Dendritic cell treated with granulocyte-macrophage colony-stimulating factor and Interleukin-4, amounts not matched to agents 40 ng/mL and 50 ng/mL, for 4 days (primary cell): ENCODE data around the gene GIGYF1.
"Not testable (repeated sequence)": the region's sequence is repeated elsewhere in the genome, so short reads cannot be mapped to it uniquely, and the experiment has no call there.

ENCODE experiments used
- H3K27ac Mint-ChIP-seq: one replicate; pipeline ENCODE4 v1.8.0; 2022; ENCODE audit warnings: mild to moderate bottlenecking, mixed read lengths
- H3K27me3 Mint-ChIP-seq: one replicate; pipeline ENCODE4 v1.8.0; 2022; ENCODE audit warnings: mild to moderate bottlenecking, mixed read lengths
- H3K36me3 Mint-ChIP-seq: one replicate; pipeline ENCODE4 v1.8.0; 2022; ENCODE audit warnings: low read depth, mixed read lengths
- H3K4me1 Mint-ChIP-seq: one replicate; pipeline ENCODE4 v1.8.0; 2022; ENCODE audit warnings: low read depth, mixed read lengths
- H3K4me3 Mint-ChIP-seq: one replicate; pipeline ENCODE4 v1.8.0; 2022; ENCODE audit warnings: mild to moderate bottlenecking, moderate library complexity, mixed read lengths
- H3K9me3 Mint-ChIP-seq: one replicate; pipeline ENCODE4 v1.8.0; 2022; ENCODE audit warnings: mixed read lengths
- intact Hi-C: fragments of 100-400 bp; cut with micrococcal nuclease; formaldehyde crosslinking; loops from one replicate; pipeline ENCODE4 v1.15.0; 2022

Gene GIGYF1

DNA sequence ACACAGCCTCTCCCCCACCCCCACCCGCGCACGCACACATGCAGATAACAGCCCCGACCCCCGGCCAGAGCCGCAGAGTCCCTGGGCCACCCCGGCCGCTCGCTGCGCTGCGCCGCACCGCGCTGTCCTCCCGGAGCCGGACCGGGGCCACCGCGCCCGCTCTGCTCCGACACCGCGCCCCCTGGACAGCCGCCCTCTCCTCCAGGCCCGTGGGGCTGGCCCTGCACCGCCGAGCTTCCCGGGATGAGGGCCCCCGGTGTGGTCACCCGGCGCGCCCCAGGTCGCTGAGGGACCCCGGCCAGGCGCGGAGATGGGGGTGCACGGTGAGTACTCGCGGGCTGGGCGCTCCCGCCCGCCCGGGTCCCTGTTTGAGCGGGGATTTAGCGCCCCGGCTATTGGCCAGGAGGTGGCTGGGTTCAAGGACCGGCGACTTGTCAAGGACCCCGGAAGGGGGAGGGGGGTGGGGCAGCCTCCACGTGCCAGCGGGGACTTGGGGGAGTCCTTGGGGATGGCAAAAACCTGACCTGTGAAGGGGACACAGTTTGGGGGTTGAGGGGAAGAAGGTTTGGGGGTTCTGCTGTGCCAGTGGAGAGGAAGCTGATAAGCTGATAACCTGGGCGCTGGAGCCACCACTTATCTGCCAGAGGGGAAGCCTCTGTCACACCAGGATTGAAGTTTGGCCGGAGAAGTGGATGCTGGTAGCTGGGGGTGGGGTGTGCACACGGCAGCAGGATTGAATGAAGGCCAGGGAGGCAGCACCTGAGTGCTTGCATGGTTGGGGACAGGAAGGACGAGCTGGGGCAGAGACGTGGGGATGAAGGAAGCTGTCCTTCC, 26.8 kb upstream of the GIGYF1 start:
- no peak overlapping the region for H3K27ac Mint-ChIP-seq
- H3K4me1 Mint-ChIP-seq, result peaks cover 12% of the 10 kb centered on the region
- intact Hi-C loops, result no loop called here
- H3K36me3 Mint-ChIP-seq, result no peaks in the 10 kb centered on the region
- peaks cover 16% of the 10 kb centered on the region for H3K9me3 Mint-ChIP-seq
- no peak overlapping the region for H3K4me3 Mint-ChIP-seq
- H3K27me3 Mint-ChIP-seq, result peaks cover 66% of the 10 kb centered on the region

DNA sequence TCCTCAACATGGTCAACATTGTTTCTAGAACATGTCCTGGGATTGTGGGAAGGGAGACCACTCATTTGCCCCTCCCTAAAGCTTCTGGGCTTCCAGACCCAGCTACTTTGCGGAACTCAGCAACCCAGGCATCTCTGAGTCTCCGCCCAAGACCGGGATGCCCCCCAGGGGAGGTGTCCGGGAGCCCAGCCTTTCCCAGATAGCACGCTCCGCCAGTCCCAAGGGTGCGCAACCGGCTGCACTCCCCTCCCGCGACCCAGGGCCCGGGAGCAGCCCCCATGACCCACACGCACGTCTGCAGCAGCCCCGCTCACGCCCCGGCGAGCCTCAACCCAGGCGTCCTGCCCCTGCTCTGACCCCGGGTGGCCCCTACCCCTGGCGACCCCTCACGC, 26.2 kb upstream of the GIGYF1 start, which contains the start of gene EPO:
EPO (plus strand) TSS at position 190 of the 392 bp plus-strand sequence. CDS start 513 bp downstream, outside the sequence.
- H3K36me3 Mint-ChIP-seq, result no peaks in the 10 kb centered on the region
- peaks cover 16% of the 10 kb centered on the region for H3K9me3 Mint-ChIP-seq
- intact Hi-C loops, result no loop called here
- no peak within 1 kb of the TSS for H3K27ac Mint-ChIP-seq
- H3K4me1 Mint-ChIP-seq, result peaks cover 10% of the 10 kb centered on the region
- peaks cover 68% of the 10 kb centered on the region for H3K27me3 Mint-ChIP-seq
- no peak within 1 kb of the TSS for H3K4me3 Mint-ChIP-seq

DNA sequence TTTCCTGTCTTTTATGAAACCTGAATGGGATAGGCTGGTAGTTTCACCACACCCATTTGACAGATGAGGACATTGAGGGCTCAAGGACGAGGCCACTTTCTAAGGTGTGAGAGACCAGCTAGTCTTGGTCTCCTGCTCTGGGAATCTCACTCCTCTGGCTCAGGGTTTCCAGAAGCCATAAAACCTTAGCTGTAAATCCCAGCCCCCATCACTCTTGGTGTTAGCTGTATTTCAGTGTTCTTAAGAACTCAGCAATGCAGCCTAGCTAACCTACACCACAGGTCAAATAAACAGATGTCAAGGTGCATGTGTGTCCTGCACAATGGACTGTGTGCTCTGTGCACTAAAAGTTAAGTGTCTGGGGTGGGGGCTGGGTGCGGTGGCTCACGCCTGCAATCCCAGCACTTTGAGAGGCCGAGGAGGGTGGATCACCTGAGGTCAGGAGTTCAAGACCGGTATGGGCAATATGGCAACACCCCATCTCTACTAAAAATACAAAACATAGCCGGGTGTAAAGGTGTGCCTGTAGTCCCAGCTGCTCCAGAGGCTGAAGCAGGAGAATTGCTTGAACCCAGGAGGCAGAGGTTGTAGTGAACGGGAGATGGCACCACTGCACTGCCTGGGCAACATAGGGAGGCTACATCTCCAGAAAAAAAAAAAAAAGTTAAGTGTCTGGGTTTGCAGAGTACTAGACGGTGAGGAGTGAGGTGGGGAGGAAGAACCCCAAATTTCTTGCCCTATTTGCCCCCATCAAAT, 25.7 kb upstream of the GIGYF1 start:
- no peaks in the 10 kb centered on the region for H3K36me3 Mint-ChIP-seq
- H3K9me3 Mint-ChIP-seq, result peaks cover 16% of the 10 kb centered on the region
- H3K4me1 Mint-ChIP-seq, result peaks cover 4% of the 10 kb centered on the region
- H3K27me3 Mint-ChIP-seq, result peaks cover 64% of the 10 kb centered on the region
- H3K27ac Mint-ChIP-seq, result no peak overlapping the region
- intact Hi-C loops, result no loop called here
- H3K4me3 Mint-ChIP-seq, result no peak overlapping the region

DNA sequence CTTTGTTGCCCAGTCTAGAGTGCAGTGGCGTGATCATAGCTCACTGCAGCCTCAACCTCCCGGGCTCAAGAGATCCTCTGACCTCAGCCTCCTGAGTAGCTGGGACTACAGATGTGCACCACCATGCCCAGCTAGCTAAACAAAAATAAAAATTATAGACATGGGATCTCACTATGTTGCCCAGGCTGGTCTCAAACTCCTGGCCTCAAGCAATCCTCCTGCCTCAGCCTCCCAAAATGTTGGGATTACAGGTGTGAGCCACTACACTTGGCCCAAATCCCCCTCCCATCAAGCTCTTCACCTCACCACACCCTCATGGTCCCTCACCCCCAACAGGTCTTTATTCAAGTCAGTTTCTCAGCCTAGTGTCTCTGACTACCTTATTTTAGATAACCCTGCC, 23.0 kb upstream of the GIGYF1 start:
- H3K27ac Mint-ChIP-seq, H3K36me3 Mint-ChIP-seq, intact Hi-C loops, H3K4me3 Mint-ChIP-seq, H3K4me1 Mint-ChIP-seq: not testable (repeated sequence)
- Mint-ChIP-seq H3K9me3 (peaks cover 16% of the 10 kb centered on the region), H3K27me3 (peaks cover 47% of the 10 kb centered on the region)

DNA sequence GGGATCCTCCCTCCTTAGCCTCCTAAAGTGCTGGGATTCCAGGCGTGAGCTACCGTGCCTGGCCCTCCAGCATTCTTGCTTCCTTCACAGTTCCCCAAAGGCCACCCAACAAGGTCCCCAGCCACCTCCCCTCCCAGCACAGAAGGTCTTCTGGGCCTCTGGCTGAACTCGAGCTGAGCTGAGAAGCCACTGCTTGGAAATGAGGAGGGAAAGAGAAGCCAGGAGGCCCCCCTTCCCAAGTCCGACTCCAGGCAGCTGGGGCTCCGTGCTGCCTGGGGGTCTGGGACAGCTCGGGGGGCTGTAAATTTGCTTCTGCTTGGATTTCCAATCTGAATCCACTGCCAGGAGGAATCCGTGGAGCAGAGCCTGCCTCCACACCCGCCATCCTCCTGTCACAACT, 20.7 kb upstream of the GIGYF1 start:
- H3K36me3 Mint-ChIP-seq, result no peaks in the 10 kb centered on the region
- H3K27me3 Mint-ChIP-seq, result peaks cover 25% of the 10 kb centered on the region
- H3K27ac Mint-ChIP-seq, result no peak overlapping the region
- H3K4me3 Mint-ChIP-seq, result no peak overlapping the region
- no peaks in the 10 kb centered on the region for H3K4me1 Mint-ChIP-seq
- intact Hi-C loops, result no loop called here
- peaks cover 16% of the 10 kb centered on the region for H3K9me3 Mint-ChIP-seq

DNA sequence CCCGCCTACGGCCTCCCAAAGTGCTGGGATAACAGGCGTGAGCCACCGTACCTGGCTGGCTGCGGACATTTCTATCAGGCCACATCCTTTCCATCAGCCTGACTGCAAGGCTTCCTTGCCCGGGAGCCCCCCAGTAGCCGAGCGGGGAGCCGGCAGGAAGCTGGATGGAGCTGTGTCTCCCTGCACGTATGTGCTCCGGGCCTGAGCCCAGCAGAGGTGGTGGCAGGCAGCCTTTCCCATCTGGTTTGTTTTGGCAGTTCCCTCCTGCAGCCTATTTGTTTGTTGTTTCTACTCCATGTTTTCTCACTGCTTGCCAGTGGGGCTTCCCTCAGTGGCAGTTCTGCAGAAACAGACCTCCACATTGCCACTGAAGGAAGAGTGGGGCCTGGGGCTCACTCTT, 17.3 kb upstream of the GIGYF1 start:
- H3K27ac Mint-ChIP-seq, result no peak overlapping the region
- H3K4me3 Mint-ChIP-seq, result no peak overlapping the region
- H3K36me3 Mint-ChIP-seq, result peaks cover 15% of the 10 kb centered on the region
- intact Hi-C loops, result no loop called here
- H3K27me3 Mint-ChIP-seq, result peaks cover 4% of the 10 kb centered on the region
- H3K4me1 Mint-ChIP-seq, result peaks cover 22% of the 10 kb centered on the region
- no peaks in the 10 kb centered on the region for H3K9me3 Mint-ChIP-seq

DNA sequence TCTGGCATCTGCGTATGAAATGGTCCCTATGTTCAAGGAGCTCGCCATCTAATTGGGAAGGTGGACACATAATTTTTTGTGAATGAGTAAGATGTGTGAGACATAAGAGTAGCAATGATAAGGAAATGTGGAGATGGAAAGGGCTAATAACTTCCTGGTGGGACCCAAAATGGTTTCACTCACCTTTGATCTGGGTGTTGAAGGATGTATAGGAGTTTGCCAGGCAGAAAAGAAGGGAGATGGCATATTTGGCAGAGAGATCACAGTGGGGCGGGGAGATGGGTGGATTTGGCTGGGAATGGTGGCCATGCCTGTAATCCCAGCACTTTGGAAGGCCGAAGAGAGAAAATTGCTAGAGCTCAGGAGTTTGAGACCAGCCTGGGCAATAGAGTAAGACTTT, 16.4 kb upstream of the GIGYF1 start:
- Mint-ChIP-seq H3K27ac (no peak overlapping the region), H3K9me3 (no peaks in the 10 kb centered on the region), H3K36me3 (peaks cover 24% of the 10 kb centered on the region), H3K4me3 (no peak overlapping the region), H3K27me3 (peaks cover 2% of the 10 kb centered on the region), H3K4me1 (peaks cover 23% of the 10 kb centered on the region)
- intact Hi-C loops, result no loop called here

DNA sequence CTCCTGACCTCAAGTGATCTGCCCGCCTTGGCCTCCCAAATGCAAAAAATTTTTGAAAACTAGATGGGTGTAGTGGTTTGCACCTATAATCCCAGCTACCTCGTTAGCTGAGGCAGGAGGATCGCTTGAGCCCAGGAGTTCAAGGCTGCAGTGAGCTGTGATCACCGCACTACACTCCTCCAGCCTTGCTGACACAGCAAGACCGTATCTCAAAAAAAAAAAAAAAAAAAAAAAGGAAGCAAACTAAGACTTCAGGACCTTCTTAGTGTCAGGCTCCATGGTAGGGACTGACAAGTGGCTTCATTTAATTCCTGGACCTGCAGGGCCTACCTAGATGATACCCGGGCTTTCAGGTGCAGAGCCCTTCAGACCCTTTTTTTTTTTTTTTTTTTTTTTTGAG, 14.3 kb upstream of the GIGYF1 start:
- Mint-ChIP-seq H3K9me3 (no peaks in the 10 kb centered on the region), H3K27ac (peak overlapping the region; percentile 15), H3K4me3 (no peak overlapping the region), H3K4me1 (peaks cover 23% of the 10 kb centered on the region), H3K27me3 (no peaks in the 10 kb centered on the region), H3K36me3 (peaks cover 25% of the 10 kb centered on the region)
- intact Hi-C loops, result loop anchor here (5.0 to 10.0 kb wide), 2 partner anchors 144 to 234 kb away; partner anchors contain the start of genes SLC12A9 and TSC22D4

DNA sequence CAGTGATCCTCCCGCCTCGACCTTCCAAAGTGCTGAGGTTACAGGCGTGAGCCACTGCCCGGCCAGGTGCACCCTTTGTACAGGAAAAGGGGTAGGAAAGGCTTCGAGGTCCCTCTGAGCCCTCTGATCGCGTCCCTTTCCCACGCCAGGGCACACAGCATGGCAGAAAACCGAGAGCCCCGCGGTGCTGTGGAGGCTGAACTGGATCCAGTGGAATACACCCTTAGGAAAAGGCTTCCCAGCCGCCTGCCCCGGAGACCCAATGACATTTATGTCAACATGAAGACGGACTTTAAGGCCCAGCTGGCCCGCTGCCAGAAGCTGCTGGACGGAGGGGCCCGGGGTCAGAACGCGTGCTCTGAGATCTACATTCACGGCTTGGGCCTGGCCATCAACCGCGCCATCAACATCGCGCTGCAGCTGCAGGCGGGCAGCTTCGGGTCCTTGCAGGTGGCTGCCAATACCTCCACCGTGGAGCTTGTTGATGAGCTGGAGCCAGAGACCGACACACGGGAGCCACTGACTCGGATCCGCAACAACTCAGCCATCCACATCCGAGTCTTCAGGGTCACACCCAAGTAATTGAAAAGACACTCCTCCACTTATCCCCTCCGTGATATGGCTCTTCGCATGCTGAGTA, 12.7 kb upstream of the GIGYF1 start:
- Mint-ChIP-seq H3K4me3 (peak overlapping the region; percentile 97), H3K27ac (peak overlapping the region; percentile 98), H3K4me1 (peaks cover 23% of the 10 kb centered on the region), H3K36me3 (peaks cover 25% of the 10 kb centered on the region), H3K27me3 (peaks cover 4% of the 10 kb centered on the region), H3K9me3 (no peaks in the 10 kb centered on the region)
- intact Hi-C loops, result loop anchor here (5.0 to 10.0 kb wide), 2 partner anchors 146 to 232 kb away; partner anchors contain the start of genes SLC12A9 and TSC22D4

DNA sequence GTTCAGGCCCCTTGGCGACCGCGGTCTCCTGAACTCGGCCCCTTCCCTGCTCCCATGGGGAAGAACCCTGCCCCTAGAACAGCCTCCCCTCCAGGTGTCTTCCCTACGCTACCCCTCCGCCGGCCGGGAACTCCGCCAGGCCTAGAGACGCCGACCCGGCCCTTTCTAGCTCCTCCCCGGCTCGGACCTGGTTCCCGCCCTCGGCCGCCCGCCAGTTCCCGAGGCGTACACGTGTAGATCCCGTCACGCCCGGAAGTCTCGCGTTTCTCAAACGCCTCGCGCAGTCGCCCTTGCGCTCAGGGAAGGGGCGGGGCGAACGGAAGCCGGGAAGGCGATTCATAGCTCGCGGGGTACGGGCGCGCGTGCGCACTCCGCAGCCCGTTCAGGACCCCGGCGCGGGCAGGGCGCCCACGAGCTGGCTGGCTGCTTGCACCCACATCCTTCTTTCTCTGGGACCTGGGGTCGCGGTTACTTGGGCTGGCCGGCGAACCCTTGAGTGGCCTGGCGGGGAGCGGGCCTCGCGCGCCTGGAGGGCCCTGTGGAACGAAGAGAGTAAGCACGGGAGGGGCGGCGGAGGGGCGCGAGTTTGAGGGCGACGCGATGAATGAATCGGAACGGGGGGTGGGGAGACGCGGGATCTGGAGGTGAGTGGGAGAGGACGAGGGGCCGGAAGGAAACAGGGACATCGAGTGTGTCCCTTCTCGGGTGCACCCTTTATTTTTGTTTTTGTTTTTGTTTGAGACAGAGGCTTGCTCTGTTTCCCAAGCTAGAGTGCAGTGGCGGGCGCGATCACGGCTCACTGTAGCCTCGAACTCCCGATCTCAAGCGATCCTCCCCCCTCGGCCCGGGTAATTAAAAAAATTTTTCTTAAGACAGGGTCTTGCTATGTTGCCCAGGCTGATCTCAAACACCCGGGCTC, 12.0 kb upstream of the GIGYF1 start, which contains the start of gene POP7:
POP7 (plus strand) TSS at position 369 of the 919 bp plus-strand sequence. CDS start 710 bp downstream, outside the sequence.
- intact Hi-C loops, result loop anchor here (1.0 to 10.0 kb wide), 3 partner anchors 19 to 231 kb away; partner anchors contain the start of genes SLC12A9 and TSC22D4
- peak within 1 kb of the TSS; percentile 97 for H3K4me3 Mint-ChIP-seq
- peaks cover 25% of the 10 kb centered on the region for H3K36me3 Mint-ChIP-seq
- peak within 1 kb of the TSS; percentile 98 for H3K27ac Mint-ChIP-seq
- H3K4me1 Mint-ChIP-seq, result peaks cover 27% of the 10 kb centered on the region
- H3K9me3 Mint-ChIP-seq, result no peaks in the 10 kb centered on the region
- H3K27me3 Mint-ChIP-seq, result peaks cover 9% of the 10 kb centered on the region

DNA sequence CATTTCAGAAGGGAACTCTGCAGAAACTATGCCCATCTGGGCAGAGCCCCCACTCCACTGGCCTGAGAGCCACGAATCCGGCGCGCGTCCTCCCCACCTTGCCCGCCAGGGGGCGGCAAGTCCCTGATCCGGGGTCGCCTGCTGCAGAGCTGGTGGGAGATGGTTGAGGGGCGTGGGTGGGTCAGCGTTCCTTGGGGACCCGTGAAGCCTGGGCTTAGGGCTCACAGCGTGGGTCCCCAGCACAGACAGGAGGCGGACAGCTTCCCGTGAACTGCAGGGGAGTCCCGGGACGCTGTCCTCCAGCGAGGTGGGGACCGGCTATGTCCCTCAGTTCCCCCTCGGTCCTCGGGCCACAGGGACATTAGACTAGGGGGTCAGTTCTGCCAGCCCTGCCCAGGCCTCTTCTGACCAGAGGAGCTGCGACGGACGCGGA, 11.3 kb upstream of the GIGYF1 start:
- intact Hi-C loops, result loop anchor here (1.0 to 10.0 kb wide), 3 partner anchors 20 to 231 kb away; partner anchors contain the start of genes SLC12A9 and TSC22D4
- H3K27ac Mint-ChIP-seq, result peak overlapping the region; percentile 98
- H3K4me1 Mint-ChIP-seq, result peaks cover 28% of the 10 kb centered on the region
- H3K36me3 Mint-ChIP-seq, result peaks cover 25% of the 10 kb centered on the region
- no peaks in the 10 kb centered on the region for H3K9me3 Mint-ChIP-seq
- peaks cover 9% of the 10 kb centered on the region for H3K27me3 Mint-ChIP-seq
- H3K4me3 Mint-ChIP-seq, result peak overlapping the region; percentile 97

DNA sequence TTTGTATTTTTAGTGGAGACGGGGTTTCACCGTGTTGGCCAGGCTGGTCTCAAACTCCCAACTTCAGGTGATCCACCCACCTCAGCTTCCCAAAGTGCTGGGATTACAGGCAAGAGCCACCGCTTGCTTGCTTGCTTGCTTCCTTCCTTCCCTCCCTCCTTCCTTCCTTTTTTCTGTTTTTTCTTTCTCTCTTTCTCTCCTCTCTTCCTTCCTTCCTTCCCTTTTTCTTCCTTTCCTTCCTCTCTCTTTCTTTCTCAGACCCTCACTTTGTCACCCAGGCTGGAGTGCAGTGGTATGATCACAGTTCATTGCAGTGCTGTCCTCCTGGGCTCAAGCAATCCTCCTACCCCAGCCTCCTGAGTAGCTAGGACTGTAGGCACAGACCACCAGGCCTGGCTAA, 7.0 kb upstream of the GIGYF1 start:
- H3K36me3 Mint-ChIP-seq, H3K4me3 Mint-ChIP-seq, H3K27ac Mint-ChIP-seq, H3K9me3 Mint-ChIP-seq: not testable (repeated sequence)
- peaks cover 14% of the 10 kb centered on the region for H3K4me1 Mint-ChIP-seq
- H3K27me3 Mint-ChIP-seq, result peaks cover 29% of the 10 kb centered on the region
- intact Hi-C loops, result loop anchor here (10.0 kb wide), 1 partner anchor 226 kb away; the partner anchor contains the start of gene TSC22D4

DNA sequence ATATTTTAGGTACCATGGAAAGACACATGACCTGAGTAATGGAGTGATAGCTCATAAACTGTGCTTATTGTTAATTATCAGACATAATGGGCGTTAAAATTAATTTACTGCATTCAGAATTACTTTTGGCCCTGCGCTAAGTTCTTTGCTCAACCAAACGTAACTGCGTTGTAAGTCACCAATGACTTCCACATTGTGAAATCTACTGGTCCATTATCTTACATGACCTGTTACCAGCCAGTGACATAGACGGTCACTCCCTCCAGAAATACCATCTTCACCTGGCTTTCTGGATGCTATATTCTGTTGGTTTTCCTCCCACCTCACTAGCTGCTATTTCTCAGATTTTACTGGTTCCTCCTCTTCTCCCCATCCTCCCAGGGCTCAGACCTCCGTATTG, 5.0 kb upstream of the GIGYF1 start:
- no peaks in the 10 kb centered on the region for H3K9me3 Mint-ChIP-seq
- peaks cover 39% of the 10 kb centered on the region for H3K27me3 Mint-ChIP-seq
- no peaks in the 10 kb centered on the region for H3K36me3 Mint-ChIP-seq
- intact Hi-C loops, result no loop called here
- no peak overlapping the region for H3K4me3 Mint-ChIP-seq
- H3K27ac Mint-ChIP-seq, result no peak overlapping the region
- H3K4me1 Mint-ChIP-seq, result peaks cover 14% of the 10 kb centered on the region
